ENCODE measurements around the gene DNM2.

DNM2 gene

DNA sequence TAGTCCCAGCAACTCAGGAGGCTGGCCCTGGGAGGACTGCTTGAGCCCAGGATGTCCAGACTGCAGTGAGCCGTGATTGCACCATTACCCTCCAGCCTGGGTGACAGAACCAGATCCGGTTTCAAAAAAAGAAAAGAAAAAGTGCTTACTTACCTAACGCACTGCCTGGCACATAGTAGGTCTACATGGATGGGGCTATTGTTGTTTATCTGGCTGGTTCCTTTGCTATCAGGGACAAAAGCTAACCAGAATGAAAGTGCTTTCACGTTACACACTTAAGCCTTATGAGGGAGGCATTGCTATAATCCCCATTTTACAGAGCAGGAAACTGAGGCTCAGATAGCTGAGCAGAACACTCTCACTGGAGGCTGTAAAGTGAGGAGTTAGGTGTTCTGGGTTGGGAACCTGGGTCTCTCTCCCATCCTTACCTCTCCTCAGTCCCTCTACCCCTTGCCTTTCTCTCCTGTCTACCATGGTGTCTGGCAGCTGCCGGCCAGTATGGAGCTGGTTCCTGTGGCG is 2.8 kb downstream of the DNM2 start:
- Histone ChIP-seq H3K27ac (ENCODE audit: insufficient read depth, low read length, poor library complexity, severe bottlenecking) (no peak overlapping the region), H3K4me1 (ENCODE audit: control insufficient read depth, insufficient read depth, low read length, poor library complexity, severe bottlenecking) (peaks cover 23% of the 10 kb centered on the region), H3K36me3 (ENCODE audit: control insufficient read depth, insufficient read depth, low read length) (peaks cover 14% of the 10 kb centered on the region)

DNA sequence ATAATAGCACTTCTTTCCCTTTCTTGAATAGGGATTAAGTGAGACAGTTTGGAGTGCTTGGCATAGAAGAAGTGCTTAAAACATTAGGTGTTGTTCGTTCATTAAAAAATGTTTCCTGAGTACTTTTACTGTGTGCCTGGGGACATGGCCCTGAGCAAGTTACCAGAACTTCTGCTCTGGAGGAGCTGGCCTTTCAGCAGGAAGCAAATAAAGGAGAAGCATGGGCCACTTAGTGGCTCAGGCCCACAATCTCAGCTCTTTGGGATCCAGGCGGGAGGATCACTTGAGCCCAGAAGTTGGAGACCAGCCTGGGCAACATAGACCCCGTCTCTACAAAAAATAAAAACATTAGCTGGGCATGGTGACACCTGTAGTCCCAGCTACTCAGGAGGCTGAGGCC is 5.7 kb downstream of the DNM2 start:
- peaks cover 14% of the 10 kb centered on the region for H3K36me3 ChIP-seq (ENCODE audit: control insufficient read depth, insufficient read depth, low read length)
- H3K27ac ChIP-seq (ENCODE audit: insufficient read depth, low read length, poor library complexity, severe bottlenecking) = no peak overlapping the region
- H3K9me3 ChIP-seq (ENCODE audit: control insufficient read depth, low read length) = no peaks in the 10 kb centered on the region
- no peak overlapping the region for H3K4me3 ChIP-seq (ENCODE audit: insufficient read depth, low read depth, low read length, poor library complexity, severe bottlenecking)
- no peak for DNase-seq
- H3K4me1 ChIP-seq (ENCODE audit: control insufficient read depth, insufficient read depth, low read length, poor library complexity, severe bottlenecking) = peaks cover 23% of the 10 kb centered on the region
- no peaks in the 10 kb centered on the region for H3K27me3 ChIP-seq (replicated peaks; ENCODE audit: control insufficient read depth, insufficient read depth, low read length, poor library complexity, severe bottlenecking)

More for the DNA sequence above, 2.8 kb downstream of the DNM2 start:
- Histone ChIP-seq H3K27me3 (replicated peaks; ENCODE audit: control insufficient read depth, insufficient read depth, low read length, poor library complexity, severe bottlenecking) (no peaks in the 10 kb centered on the region), H3K4me3 (ENCODE audit: insufficient read depth, low read depth, low read length, poor library complexity, severe bottlenecking) (no peak overlapping the region), H3K9me3 (ENCODE audit: control insufficient read depth, low read length) (no peaks in the 10 kb centered on the region)
- no peak for DNase-seq

DNA sequence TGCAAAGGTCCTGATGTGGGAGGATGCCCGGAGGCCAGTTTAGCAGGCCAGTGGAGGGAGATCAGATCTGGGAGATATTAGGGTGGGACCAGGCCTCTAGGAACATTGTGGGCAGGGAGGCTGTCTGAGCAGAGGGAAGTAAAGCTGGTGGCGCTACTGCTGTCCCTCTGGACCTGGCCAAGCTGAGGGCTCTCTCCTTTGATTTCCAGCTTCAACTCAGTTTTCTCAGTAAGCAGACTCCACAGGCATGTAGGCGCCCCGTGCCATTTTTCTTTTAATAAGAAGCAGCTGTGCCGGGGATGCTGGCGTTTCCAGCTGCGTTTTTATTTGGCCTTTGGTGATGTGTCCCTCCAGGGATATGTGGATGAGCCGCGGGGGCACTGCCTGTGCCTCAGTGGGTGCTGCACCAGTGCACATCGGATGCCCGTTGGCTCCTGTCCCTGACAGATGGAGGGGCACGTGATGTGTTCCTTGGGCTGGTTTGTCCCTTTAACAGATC is 6.7 kb downstream of the DNM2 start:
- no peak for DNase-seq
- no peak overlapping the region for H3K4me3 ChIP-seq (ENCODE audit: insufficient read depth, low read depth, low read length, poor library complexity, severe bottlenecking)
- H3K4me1 ChIP-seq (ENCODE audit: control insufficient read depth, insufficient read depth, low read length, poor library complexity, severe bottlenecking) = peaks cover 15% of the 10 kb centered on the region
- H3K27ac ChIP-seq (ENCODE audit: insufficient read depth, low read length, poor library complexity, severe bottlenecking) = no peak overlapping the region
- H3K9me3 ChIP-seq (ENCODE audit: control insufficient read depth, low read length) = no peaks in the 10 kb centered on the region
- no peaks in the 10 kb centered on the region for H3K27me3 ChIP-seq (replicated peaks; ENCODE audit: control insufficient read depth, insufficient read depth, low read length, poor library complexity, severe bottlenecking)
- H3K36me3 ChIP-seq (ENCODE audit: control insufficient read depth, insufficient read depth, low read length) = peaks cover 14% of the 10 kb centered on the region

DNA sequence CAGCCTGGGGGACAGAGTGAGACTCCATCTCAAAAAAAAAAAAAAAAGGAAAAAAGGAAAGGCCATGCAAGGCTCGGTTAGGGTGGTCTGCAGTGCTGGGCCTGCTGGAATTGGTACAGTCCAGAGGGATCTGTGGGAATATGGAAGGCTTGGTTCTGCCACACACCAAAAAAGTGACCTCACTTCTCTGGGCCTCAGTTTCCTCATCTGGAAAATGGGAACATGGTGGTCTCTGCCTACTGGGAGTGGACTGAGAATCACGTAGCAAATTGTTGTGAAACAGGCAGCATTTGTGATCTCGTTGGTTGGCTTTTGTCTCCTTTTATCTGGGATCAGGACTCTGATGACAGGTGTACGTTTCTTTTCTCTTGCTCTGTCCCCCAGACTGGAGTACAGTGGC is 7.5 kb downstream of the DNM2 start:
- H3K27ac ChIP-seq (ENCODE audit: insufficient read depth, low read length, poor library complexity, severe bottlenecking) = no peak overlapping the region
- no peak for DNase-seq
- peaks cover 15% of the 10 kb centered on the region for H3K4me1 ChIP-seq (ENCODE audit: control insufficient read depth, insufficient read depth, low read length, poor library complexity, severe bottlenecking)
- peaks cover 14% of the 10 kb centered on the region for H3K36me3 ChIP-seq (ENCODE audit: control insufficient read depth, insufficient read depth, low read length)
- no peak overlapping the region for H3K4me3 ChIP-seq (ENCODE audit: insufficient read depth, low read depth, low read length, poor library complexity, severe bottlenecking)
- no peaks in the 10 kb centered on the region for H3K9me3 ChIP-seq (ENCODE audit: control insufficient read depth, low read length)
- H3K27me3 ChIP-seq (replicated peaks; ENCODE audit: control insufficient read depth, insufficient read depth, low read length, poor library complexity, severe bottlenecking) = no peaks in the 10 kb centered on the region

DNA sequence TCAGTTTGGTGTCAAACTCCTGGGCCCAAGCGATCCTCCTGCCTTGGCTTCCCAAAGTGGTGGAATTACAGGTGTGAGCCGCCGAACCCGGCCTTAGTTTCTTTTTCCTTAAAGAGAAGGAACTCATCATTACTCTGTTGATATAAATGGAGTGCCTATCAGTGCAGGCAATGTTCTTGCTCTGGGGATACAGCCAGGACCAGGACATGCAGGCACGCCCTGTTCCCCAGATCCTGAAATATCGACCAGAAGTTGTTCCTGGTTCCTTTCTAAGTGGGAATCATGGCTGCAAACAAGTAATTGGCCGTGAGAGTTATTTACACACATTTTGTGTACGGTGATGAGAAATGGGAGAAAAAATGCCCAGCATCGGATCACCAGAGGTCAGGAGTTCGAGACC is 8.4 kb downstream of the DNM2 start:
- H3K27ac ChIP-seq (ENCODE audit: insufficient read depth, low read length, poor library complexity, severe bottlenecking) = no peak overlapping the region
- DNase-seq = no peak
- no peaks in the 10 kb centered on the region for H3K27me3 ChIP-seq (replicated peaks; ENCODE audit: control insufficient read depth, insufficient read depth, low read length, poor library complexity, severe bottlenecking)
- H3K36me3 ChIP-seq (ENCODE audit: control insufficient read depth, insufficient read depth, low read length) = peaks cover 10% of the 10 kb centered on the region
- no peak overlapping the region for H3K4me3 ChIP-seq (ENCODE audit: insufficient read depth, low read depth, low read length, poor library complexity, severe bottlenecking)
- H3K4me1 ChIP-seq (ENCODE audit: control insufficient read depth, insufficient read depth, low read length, poor library complexity, severe bottlenecking) = peaks cover 21% of the 10 kb centered on the region
- no peaks in the 10 kb centered on the region for H3K9me3 ChIP-seq (ENCODE audit: control insufficient read depth, low read length)

DNA sequence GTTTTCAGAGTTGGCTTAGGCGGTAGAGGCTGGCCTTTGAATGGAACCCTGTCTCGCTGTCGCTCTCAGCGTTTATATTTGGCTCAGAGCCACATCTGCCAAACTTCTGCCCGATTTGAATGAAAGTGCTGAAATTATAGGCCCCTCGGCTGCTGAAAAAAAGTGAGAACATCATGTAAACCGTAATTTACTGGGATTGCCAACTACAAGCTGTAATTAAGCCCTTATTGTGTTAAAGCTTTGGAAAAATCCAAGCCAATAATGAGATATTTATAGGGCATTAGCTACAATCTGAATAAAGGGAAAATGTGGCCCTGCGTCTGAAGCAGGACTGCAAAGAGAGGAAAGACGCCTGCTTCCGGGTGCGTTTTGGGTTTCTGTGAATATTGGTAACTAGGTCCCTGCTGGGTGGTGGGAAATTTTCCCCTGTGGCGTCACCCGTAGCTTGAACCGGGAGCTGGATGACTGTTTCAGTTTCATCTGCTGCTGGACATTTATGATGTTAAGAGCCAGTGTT is 9.9 kb downstream of the DNM2 start:
- no peak for DNase-seq
- Histone ChIP-seq H3K27ac (ENCODE audit: insufficient read depth, low read length, poor library complexity, severe bottlenecking) (peak overlapping the region; percentile 14), H3K9me3 (ENCODE audit: control insufficient read depth, low read length) (no peaks in the 10 kb centered on the region), H3K4me3 (ENCODE audit: insufficient read depth, low read depth, low read length, poor library complexity, severe bottlenecking) (no peak overlapping the region), H3K27me3 (replicated peaks; ENCODE audit: control insufficient read depth, insufficient read depth, low read length, poor library complexity, severe bottlenecking) (no peaks in the 10 kb centered on the region), H3K4me1 (ENCODE audit: control insufficient read depth, insufficient read depth, low read length, poor library complexity, severe bottlenecking) (peaks cover 24% of the 10 kb centered on the region), H3K36me3 (ENCODE audit: control insufficient read depth, insufficient read depth, low read length) (peaks cover 10% of the 10 kb centered on the region)

DNA sequence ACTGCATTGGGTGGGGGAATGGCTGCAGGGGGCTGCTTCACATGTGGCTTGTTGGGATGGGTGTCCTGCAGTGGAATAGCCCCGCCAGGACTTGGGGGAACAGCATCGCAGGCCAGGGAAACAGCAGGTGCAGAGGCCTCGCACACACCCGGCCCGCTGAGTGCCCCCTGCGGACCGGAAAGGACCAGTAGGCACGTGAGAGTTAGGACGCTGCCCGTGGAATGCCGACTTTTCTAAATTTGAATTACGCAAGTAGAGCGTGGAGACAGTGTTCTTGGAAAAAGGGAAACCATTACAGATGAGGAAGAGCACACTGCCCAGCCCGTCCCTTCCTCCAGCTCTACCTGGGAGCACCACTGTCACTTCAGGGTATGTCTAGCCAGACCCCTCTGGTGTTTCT is 11.5 kb downstream of the DNM2 start:
- Histone ChIP-seq H3K4me3 (ENCODE audit: insufficient read depth, low read depth, low read length, poor library complexity, severe bottlenecking) (no peak overlapping the region), H3K27ac (ENCODE audit: insufficient read depth, low read length, poor library complexity, severe bottlenecking) (peak overlapping the region; percentile 25), H3K27me3 (replicated peaks; ENCODE audit: control insufficient read depth, insufficient read depth, low read length, poor library complexity, severe bottlenecking) (no peaks in the 10 kb centered on the region), H3K36me3 (ENCODE audit: control insufficient read depth, insufficient read depth, low read length) (peaks cover 5% of the 10 kb centered on the region), H3K4me1 (ENCODE audit: control insufficient read depth, insufficient read depth, low read length, poor library complexity, severe bottlenecking) (peaks cover 24% of the 10 kb centered on the region), H3K9me3 (ENCODE audit: control insufficient read depth, low read length) (no peaks in the 10 kb centered on the region)
- no peak for DNase-seq

DNA sequence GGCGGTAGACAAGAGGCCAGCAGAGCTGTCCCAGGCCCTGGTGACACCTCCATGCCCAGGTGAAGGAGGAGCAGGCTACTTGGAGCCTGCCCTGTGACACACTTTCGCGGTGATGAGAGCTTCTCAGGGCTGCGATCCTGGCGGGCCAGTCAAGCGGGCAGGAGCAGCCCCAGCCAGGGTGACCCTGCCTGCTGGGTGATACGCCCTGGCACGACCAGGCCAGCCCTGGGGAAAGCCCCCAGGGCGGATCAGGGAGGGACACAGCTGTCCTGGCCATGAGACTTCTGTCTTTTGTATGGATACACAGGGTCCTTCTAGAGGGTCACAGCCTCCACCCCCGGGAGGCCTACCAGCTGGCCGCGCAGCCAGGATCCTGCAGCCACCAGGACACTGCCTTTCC is 13.1 kb downstream of the DNM2 start:
- H3K4me1 ChIP-seq (ENCODE audit: control insufficient read depth, insufficient read depth, low read length, poor library complexity, severe bottlenecking) = peaks cover 21% of the 10 kb centered on the region
- H3K27me3 ChIP-seq (replicated peaks; ENCODE audit: control insufficient read depth, insufficient read depth, low read length, poor library complexity, severe bottlenecking) = no peaks in the 10 kb centered on the region
- peak overlapping the region; percentile 52 for H3K27ac ChIP-seq (ENCODE audit: insufficient read depth, low read length, poor library complexity, severe bottlenecking)
- no peak for DNase-seq
- no peak overlapping the region for H3K4me3 ChIP-seq (ENCODE audit: insufficient read depth, low read depth, low read length, poor library complexity, severe bottlenecking)
- H3K36me3 ChIP-seq (ENCODE audit: control insufficient read depth, insufficient read depth, low read length) = no peaks in the 10 kb centered on the region
- no peaks in the 10 kb centered on the region for H3K9me3 ChIP-seq (ENCODE audit: control insufficient read depth, low read length)

DNA sequence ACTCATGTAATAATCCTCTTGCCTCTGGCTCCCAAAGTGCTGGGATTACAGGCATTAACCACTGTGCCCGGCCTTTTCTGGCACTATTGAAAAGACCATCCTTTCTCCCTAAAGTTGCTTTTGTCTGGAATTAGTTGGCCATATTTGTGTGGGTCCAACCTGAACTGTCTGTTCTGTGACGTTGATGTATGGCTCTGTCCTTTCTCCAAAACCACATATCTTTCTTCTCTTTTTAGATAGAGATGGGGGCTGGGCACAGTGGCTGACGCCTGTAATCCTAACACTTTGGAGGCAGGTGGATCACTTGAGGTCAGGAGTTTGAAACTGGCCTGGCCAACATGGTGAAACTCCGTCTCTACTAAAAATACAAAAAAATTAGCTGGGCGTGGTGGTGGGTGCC is 17.9 kb downstream of the DNM2 start:
- H3K27ac ChIP-seq (ENCODE audit: insufficient read depth, low read length, poor library complexity, severe bottlenecking) = no peak overlapping the region
- no peak for DNase-seq
- no peak overlapping the region for H3K4me3 ChIP-seq (ENCODE audit: insufficient read depth, low read depth, low read length, poor library complexity, severe bottlenecking)
- peaks cover 8% of the 10 kb centered on the region for H3K4me1 ChIP-seq (ENCODE audit: control insufficient read depth, insufficient read depth, low read length, poor library complexity, severe bottlenecking)
- H3K9me3 ChIP-seq (ENCODE audit: control insufficient read depth, low read length) = no peaks in the 10 kb centered on the region
- no peaks in the 10 kb centered on the region for H3K36me3 ChIP-seq (ENCODE audit: control insufficient read depth, insufficient read depth, low read length)
- no peaks in the 10 kb centered on the region for H3K27me3 ChIP-seq (replicated peaks; ENCODE audit: control insufficient read depth, insufficient read depth, low read length, poor library complexity, severe bottlenecking)

DNA sequence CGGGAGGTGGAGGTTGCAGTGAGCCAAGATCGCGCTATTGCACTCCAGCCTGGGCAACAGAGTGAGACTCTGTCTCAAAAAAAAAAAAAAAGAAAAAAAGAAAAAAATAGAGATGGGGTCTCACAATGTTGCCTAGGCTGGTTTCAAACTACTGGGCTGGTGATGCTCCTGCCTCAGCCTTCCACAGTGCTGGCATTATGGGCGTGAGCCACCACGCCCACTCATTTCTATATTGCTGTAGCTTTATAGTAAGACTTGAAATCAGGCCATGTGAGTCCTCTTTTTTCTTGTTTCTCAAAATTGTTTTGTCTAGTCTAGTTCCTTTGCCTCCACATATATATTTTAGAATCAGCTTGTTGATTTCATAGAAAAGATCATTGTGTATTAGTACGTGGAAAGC is 18.3 kb downstream of the DNM2 start:
- Histone ChIP-seq H3K27ac (ENCODE audit: insufficient read depth, low read length, poor library complexity, severe bottlenecking) (no peak overlapping the region), H3K9me3 (ENCODE audit: control insufficient read depth, low read length) (no peaks in the 10 kb centered on the region), H3K36me3 (ENCODE audit: control insufficient read depth, insufficient read depth, low read length) (no peaks in the 10 kb centered on the region), H3K27me3 (replicated peaks; ENCODE audit: control insufficient read depth, insufficient read depth, low read length, poor library complexity, severe bottlenecking) (no peaks in the 10 kb centered on the region), H3K4me3 (ENCODE audit: insufficient read depth, low read depth, low read length, poor library complexity, severe bottlenecking) (no peak overlapping the region), H3K4me1 (ENCODE audit: control insufficient read depth, insufficient read depth, low read length, poor library complexity, severe bottlenecking) (peaks cover 4% of the 10 kb centered on the region)
- no peak for DNase-seq
